Astrocyte (in vitro differentiated cells and primary cell): Measurements from ENCODE around the gene C19orf85. TPM values are rescaled to one million over a fixed set of nuclear protein-coding genes. Genes with fewer than 3 reads are reported as not detected.

Experiments used
- DNase-seq: peaks from one replicate; pipeline ENCODE4 v3.0.0-alpha.2; 2010; ENCODE audit warnings: low read depth
- FAIRE-seq: peaks from 2 replicates; lab custom pipeline; 2011; peaks lifted over from hg19 to GRCh38; lab: Jason Lieb, UNC
- H2AFZ ChIP-seq: 2 replicates; pipeline ENCODE4 v1.6.0; 2012; ENCODE audit warnings: low read depth, low read length, inconsistent platforms
- H3K27ac ChIP-seq: 2 replicates; pipeline ENCODE4 v1.5.1; 2011; ENCODE audit warnings: low read depth, low read length, inconsistent platforms
- H3K27me3 ChIP-seq: 2 replicates; pipeline ENCODE4 v1.6.0; 2011; ENCODE audit warnings: low read length, inconsistent platforms; ENCODE audit not compliant: insufficient read depth
- H3K36me3 ChIP-seq: 2 replicates; pipeline ENCODE4 v1.5.1; 2011; ENCODE audit warnings: low read length, inconsistent platforms; ENCODE audit not compliant: insufficient read depth
- H3K4me1 ChIP-seq: 2 replicates; pipeline ENCODE4 v1.5.1; 2011; ENCODE audit warnings: low read length, inconsistent platforms; ENCODE audit not compliant: insufficient read depth
- H3K4me2 ChIP-seq: 2 replicates; pipeline ENCODE4 v1.6.0; 2012; ENCODE audit warnings: low read length, inconsistent platforms
- H3K4me3 ChIP-seq: 2 replicates; pipeline ENCODE4 v1.5.1; 2011; ENCODE audit warnings: low read depth, mild to moderate bottlenecking, low read length, inconsistent platforms; ENCODE audit not compliant: insufficient read depth
- H3K79me2 ChIP-seq: 2 replicates; pipeline ENCODE4 v1.6.0; 2012; ENCODE audit warnings: mild to moderate bottlenecking, low read length, inconsistent platforms; ENCODE audit not compliant: insufficient read depth
- H3K9ac ChIP-seq: 2 replicates; pipeline ENCODE4 v1.6.0; 2012; ENCODE audit warnings: mild to moderate bottlenecking, low read length, inconsistent platforms
- H3K9me3 ChIP-seq: 2 replicates; pipeline ENCODE4 v1.5.1; 2012; ENCODE audit warnings: low read depth, mild to moderate bottlenecking, low read length, inconsistent platforms; ENCODE audit not compliant: insufficient read depth
- H4K20me1 ChIP-seq: 2 replicates; pipeline ENCODE4 v1.6.0; 2012; ENCODE audit warnings: low read length, inconsistent platforms; ENCODE audit not compliant: insufficient read depth
- H3K27ac Mint-ChIP-seq: one replicate; pipeline ENCODE4 v1.8.0; 2021; ENCODE audit warnings: mild to moderate bottlenecking, mixed read lengths; ENCODE audit not compliant: unreplicated experiment
- H3K27me3 Mint-ChIP-seq: one replicate; pipeline ENCODE4 v1.8.0; 2021; ENCODE audit warnings: low read depth, mixed read lengths; ENCODE audit not compliant: unreplicated experiment
- H3K36me3 Mint-ChIP-seq: one replicate; pipeline ENCODE4 v1.8.0; 2021; ENCODE audit warnings: low read depth, mixed read lengths; ENCODE audit not compliant: unreplicated experiment
- H3K4me1 Mint-ChIP-seq: one replicate; pipeline ENCODE4 v1.8.0; 2021; ENCODE audit warnings: low read depth, mixed read lengths; ENCODE audit not compliant: unreplicated experiment
- H3K4me3 Mint-ChIP-seq: one replicate; pipeline ENCODE4 v1.8.0; 2021; ENCODE audit warnings: mild to moderate bottlenecking, moderate library complexity, mixed read lengths; ENCODE audit not compliant: unreplicated experiment
- H3K9me3 Mint-ChIP-seq: one replicate; pipeline ENCODE4 v1.8.0; 2021; ENCODE audit warnings: mild to moderate bottlenecking, mixed read lengths; ENCODE audit not compliant: unreplicated experiment
- EZH2 ChIP-seq: IDR thresholded peaks from 2 replicates; pipeline ENCODE4 v1.6.1; 2012; ENCODE audit warnings: mild to moderate bottlenecking, low read length, inconsistent platforms; ENCODE audit not compliant: insufficient read depth
- total RNA-seq: library from RNA; stranded (reverse); gene quantifications from 2 replicates; pipeline ENCODE4 v1.2.1, GENCODE V29; 2021
- TF ChIP-seq, protein P1 (sequence below): IDR thresholded peaks from 2 replicates; pipeline ENCODE4 v1.5.1; 2011; ENCODE audit warnings: low read depth, mild to moderate bottlenecking, inconsistent platforms, low read length, moderate library complexity; ENCODE audit not compliant: insufficient read depth

C19orf85 gene
- total RNA-seq, 1 donor from 2014 or later = not detected

GRCh38 chr19:55457683-55458457, 6.7 kb downstream of the C19orf85 start:
- Histone ChIP-seq H3K9ac (no peak overlapping the region), H3K9me3 (no peaks in the 10 kb centered on the region), H3K79me2 (peaks cover 16% of the 10 kb centered on the region), H3K27me3 (no peaks in the 10 kb centered on the region), H3K4me3 (no peak overlapping the region), H4K20me1 (peaks cover 56% of the 10 kb centered on the region), H3K4me1 (peaks cover 9% of the 10 kb centered on the region), H2AFZ (no peak overlapping the region), H3K4me2 (no peak overlapping the region), H3K27ac (no peak overlapping the region), H3K36me3 (no peaks in the 10 kb centered on the region)
- DNase-seq (no peak), FAIRE-seq (no peak)
- peaks cover 10% of the 10 kb centered on the region for H3K36me3 Mint-ChIP-seq
- H3K27ac Mint-ChIP-seq = no peak overlapping the region
- no peaks in the 10 kb centered on the region for H3K4me1 Mint-ChIP-seq
- H3K9me3 Mint-ChIP-seq = peaks cover 3% of the 10 kb centered on the region
- H3K4me3 Mint-ChIP-seq = no peak overlapping the region
- TF ChIP-seq, protein P1, sequence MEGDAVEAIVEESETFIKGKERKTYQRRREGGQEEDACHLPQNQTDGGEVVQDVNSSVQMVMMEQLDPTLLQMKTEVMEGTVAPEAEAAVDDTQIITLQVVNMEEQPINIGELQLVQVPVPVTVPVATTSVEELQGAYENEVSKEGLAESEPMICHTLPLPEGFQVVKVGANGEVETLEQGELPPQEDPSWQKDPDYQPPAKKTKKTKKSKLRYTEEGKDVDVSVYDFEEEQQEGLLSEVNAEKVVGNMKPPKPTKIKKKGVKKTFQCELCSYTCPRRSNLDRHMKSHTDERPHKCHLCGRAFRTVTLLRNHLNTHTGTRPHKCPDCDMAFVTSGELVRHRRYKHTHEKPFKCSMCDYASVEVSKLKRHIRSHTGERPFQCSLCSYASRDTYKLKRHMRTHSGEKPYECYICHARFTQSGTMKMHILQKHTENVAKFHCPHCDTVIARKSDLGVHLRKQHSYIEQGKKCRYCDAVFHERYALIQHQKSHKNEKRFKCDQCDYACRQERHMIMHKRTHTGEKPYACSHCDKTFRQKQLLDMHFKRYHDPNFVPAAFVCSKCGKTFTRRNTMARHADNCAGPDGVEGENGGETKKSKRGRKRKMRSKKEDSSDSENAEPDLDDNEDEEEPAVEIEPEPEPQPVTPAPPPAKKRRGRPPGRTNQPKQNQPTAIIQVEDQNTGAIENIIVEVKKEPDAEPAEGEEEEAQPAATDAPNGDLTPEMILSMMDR = no peak
- TF ChIP-seq EZH2 = no peak
- H3K27me3 Mint-ChIP-seq = peaks cover 4% of the 10 kb centered on the region

DNA sequence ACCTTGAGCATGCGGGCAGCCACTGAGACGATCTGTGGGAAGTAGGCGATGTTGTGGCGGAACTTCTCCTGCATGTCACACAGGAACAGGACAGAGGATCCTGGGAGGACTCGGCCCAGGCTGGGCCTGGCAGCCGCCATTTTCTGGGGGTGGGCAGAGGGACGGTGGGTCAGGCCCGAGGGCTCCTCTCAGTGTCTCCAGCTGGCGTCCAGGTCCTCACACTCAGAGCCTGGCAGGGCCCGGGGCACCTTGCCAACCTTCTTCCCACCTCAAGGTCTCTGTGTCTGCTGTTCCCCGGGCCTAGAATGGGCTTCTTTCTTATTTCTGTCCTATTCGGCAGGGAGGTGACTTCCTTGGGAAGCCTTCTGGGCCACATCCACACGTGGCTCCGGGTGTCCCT, 8.2 kb downstream of the C19orf85 start:
- TF ChIP-seq EZH2 = no peak
- TF ChIP-seq, protein P1 = no peak
- no peaks in the 10 kb centered on the region for H3K9me3 ChIP-seq
- H3K27me3 ChIP-seq = peaks cover 10% of the 10 kb centered on the region
- DNase-seq = no peak
- peaks cover 9% of the 10 kb centered on the region for H3K27me3 Mint-ChIP-seq
- H3K4me2 ChIP-seq = no peak overlapping the region
- no peak overlapping the region for H3K27ac ChIP-seq
- no peaks in the 10 kb centered on the region for H3K36me3 ChIP-seq
- no peak overlapping the region for H3K27ac Mint-ChIP-seq
- FAIRE-seq = no peak
- H3K4me3 Mint-ChIP-seq = no peak overlapping the region
- peaks cover 16% of the 10 kb centered on the region for H3K79me2 ChIP-seq
- H4K20me1 ChIP-seq = peaks cover 57% of the 10 kb centered on the region
- no peak overlapping the region for H3K9ac ChIP-seq
- H3K4me3 ChIP-seq = no peak overlapping the region
- no peaks in the 10 kb centered on the region for H3K4me1 Mint-ChIP-seq
- peaks cover 9% of the 10 kb centered on the region for H3K4me1 ChIP-seq
- no peak overlapping the region for H2AFZ ChIP-seq
- H3K36me3 Mint-ChIP-seq = peaks cover 10% of the 10 kb centered on the region
- H3K9me3 Mint-ChIP-seq = peaks cover 3% of the 10 kb centered on the region

GRCh38 chr19:55455576-55456235, 8.8 kb downstream of the C19orf85 start:
- Histone ChIP-seq H3K79me2 (peaks cover 16% of the 10 kb centered on the region), H4K20me1 (peaks cover 55% of the 10 kb centered on the region), H3K36me3 (no peaks in the 10 kb centered on the region), H3K27ac (no peak overlapping the region), H3K27me3 (peaks cover 12% of the 10 kb centered on the region), H3K9ac (no peak overlapping the region), H3K4me3 (no peak overlapping the region), H3K4me1 (peaks cover 8% of the 10 kb centered on the region), H3K9me3 (no peaks in the 10 kb centered on the region), H2AFZ (no peak overlapping the region), H3K4me2 (no peak overlapping the region)
- no peaks in the 10 kb centered on the region for H3K4me1 Mint-ChIP-seq
- H3K4me3 Mint-ChIP-seq = no peak overlapping the region
- H3K27me3 Mint-ChIP-seq = peaks cover 11% of the 10 kb centered on the region
- DNase-seq (no peak), FAIRE-seq (no peak)
- peaks cover 10% of the 10 kb centered on the region for H3K36me3 Mint-ChIP-seq
- TF ChIP-seq, protein P1 = no peak
- no peak for TF ChIP-seq EZH2
- H3K27ac Mint-ChIP-seq = no peak overlapping the region
- peaks cover 3% of the 10 kb centered on the region for H3K9me3 Mint-ChIP-seq
